ENCODE data around the gene SLC34A1. TPM values are rescaled to one million over a fixed set of nuclear protein-coding genes. Genes with fewer than 3 reads are reported as not detected.

Gene SLC34A1
- total RNA-seq, 1 donor from 2014 or later, result not detected

DNA sequence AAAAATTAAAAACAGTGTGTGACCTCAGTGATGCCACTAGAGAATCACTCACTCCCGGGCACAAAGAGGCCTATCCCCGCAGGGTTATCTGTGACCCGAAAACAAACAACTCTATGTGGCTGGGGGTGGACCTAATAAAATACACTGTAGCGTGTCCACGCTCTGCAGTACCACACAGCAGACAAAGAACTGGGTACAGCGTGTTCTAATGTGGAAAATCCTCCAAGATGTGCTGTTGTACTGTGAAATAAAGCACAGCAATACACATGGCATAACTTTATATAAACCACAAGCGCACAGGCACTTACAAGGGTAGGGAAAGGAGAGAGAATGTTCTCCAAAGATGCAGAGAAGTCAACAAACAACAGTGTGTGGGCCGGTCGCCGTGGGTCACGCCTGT is 8.1 kb upstream of the SLC34A1 start:
- Histone ChIP-seq H3K79me2 (ENCODE audit: insufficient read depth, low read length) (no peaks in the 10 kb centered on the region), H3K36me3 (ENCODE audit: insufficient read depth, low read length) (no peaks in the 10 kb centered on the region), H2AFZ (ENCODE audit: low read depth, low read length) (no peak overlapping the region), H3K4me2 (ENCODE audit: low read length) (no peak overlapping the region), H3K4me1 (ENCODE audit: insufficient read depth, low read length) (peaks cover 11% of the 10 kb centered on the region), H3K27ac (ENCODE audit: low read depth, low read length) (no peak overlapping the region), H3K27me3 (ENCODE audit: insufficient read depth, low read length) (no peaks in the 10 kb centered on the region), H3K9ac (ENCODE audit: low read length) (no peak overlapping the region), H3K4me3 (ENCODE audit: insufficient read depth, low read depth, low read length) (no peak overlapping the region), H4K20me1 (ENCODE audit: insufficient read depth, low read length) (no peaks in the 10 kb centered on the region), H3K9me3 (ENCODE audit: insufficient read depth, low read depth, low read length) (no peaks in the 10 kb centered on the region)
- Mint-ChIP-seq H3K9me3 (ENCODE audit: unreplicated experiment) (no peaks in the 10 kb centered on the region), H3K4me3 (ENCODE audit: unreplicated experiment) (no peak overlapping the region), H3K36me3 (ENCODE audit: low read depth, unreplicated experiment) (peaks cover 4% of the 10 kb centered on the region), H3K27me3 (ENCODE audit: low read depth, unreplicated experiment) (peaks cover 16% of the 10 kb centered on the region), H3K4me1 (ENCODE audit: low read depth, unreplicated experiment) (peaks cover 6% of the 10 kb centered on the region), H3K27ac (ENCODE audit: unreplicated experiment) (no peak overlapping the region)
- DNase-seq (ENCODE audit: low read depth) (no peak), FAIRE-seq (no peak)
- no peak for TF ChIP-seq EZH2 (IDR thresholded peaks at IDR 0.05; ENCODE audit: insufficient read depth, low read length)
- TF ChIP-seq, protein P1, sequence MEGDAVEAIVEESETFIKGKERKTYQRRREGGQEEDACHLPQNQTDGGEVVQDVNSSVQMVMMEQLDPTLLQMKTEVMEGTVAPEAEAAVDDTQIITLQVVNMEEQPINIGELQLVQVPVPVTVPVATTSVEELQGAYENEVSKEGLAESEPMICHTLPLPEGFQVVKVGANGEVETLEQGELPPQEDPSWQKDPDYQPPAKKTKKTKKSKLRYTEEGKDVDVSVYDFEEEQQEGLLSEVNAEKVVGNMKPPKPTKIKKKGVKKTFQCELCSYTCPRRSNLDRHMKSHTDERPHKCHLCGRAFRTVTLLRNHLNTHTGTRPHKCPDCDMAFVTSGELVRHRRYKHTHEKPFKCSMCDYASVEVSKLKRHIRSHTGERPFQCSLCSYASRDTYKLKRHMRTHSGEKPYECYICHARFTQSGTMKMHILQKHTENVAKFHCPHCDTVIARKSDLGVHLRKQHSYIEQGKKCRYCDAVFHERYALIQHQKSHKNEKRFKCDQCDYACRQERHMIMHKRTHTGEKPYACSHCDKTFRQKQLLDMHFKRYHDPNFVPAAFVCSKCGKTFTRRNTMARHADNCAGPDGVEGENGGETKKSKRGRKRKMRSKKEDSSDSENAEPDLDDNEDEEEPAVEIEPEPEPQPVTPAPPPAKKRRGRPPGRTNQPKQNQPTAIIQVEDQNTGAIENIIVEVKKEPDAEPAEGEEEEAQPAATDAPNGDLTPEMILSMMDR (IDR thresholded peaks at IDR 0.05; ENCODE audit: insufficient read depth, low read depth, low read length), result no peak

DNA sequence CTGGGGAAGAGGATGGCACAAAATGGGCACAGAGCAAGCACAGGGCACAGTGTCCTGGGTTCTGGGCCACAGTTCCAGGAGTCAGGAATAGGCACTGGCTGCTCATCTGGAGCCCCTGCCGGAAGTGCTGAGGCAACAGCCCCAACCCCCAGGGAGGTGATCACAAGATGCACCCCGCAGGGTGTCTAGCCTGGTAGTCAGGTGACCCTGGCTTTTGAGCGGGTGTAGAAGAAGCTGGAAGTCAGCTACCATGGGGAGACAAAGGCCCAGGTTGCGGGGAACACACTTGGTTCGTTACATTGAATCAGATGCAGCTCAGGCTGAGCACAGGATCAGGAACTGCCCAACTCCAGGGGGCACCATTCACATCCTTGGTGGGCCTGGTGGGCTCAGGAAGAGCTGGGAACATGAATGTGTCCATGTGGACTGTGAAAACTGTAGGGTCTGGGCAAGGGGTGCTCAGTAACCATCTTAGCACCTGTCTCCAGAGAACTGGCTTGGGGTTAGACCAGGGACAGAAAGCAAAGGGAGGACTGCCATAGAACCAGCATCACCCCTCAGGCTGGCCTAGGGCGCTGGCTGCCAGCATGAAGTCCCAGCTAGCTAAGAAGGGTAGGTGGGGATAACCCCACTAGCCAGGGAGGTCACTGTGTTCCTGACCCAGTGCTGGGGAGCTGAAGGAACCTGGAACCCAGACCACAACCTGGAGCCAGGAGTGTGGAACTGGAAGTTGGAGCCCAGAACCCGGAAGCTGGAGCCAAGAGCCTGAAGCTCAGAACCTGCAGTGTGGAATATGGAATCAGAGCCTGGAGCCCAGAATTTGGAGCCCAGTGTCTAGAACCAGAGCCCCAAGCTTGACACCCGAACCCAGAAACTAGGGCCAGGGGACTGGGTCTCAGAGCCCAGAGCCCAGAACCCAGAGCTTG is 6.1 kb upstream of the SLC34A1 start:
- no peaks in the 10 kb centered on the region for H3K36me3 ChIP-seq (ENCODE audit: insufficient read depth, low read length)
- H2AFZ ChIP-seq (ENCODE audit: low read depth, low read length), result no peak overlapping the region
- peaks cover 8% of the 10 kb centered on the region for H3K4me1 Mint-ChIP-seq (ENCODE audit: low read depth, unreplicated experiment)
- no peak overlapping the region for H3K9ac ChIP-seq (ENCODE audit: low read length)
- no peaks in the 10 kb centered on the region for H3K79me2 ChIP-seq (ENCODE audit: insufficient read depth, low read length)
- H3K9me3 Mint-ChIP-seq (ENCODE audit: unreplicated experiment), result no peaks in the 10 kb centered on the region
- peaks cover 28% of the 10 kb centered on the region for H3K27me3 Mint-ChIP-seq (ENCODE audit: low read depth, unreplicated experiment)
- no peaks in the 10 kb centered on the region for H4K20me1 ChIP-seq (ENCODE audit: insufficient read depth, low read length)
- H3K9me3 ChIP-seq (ENCODE audit: insufficient read depth, low read depth, low read length), result no peaks in the 10 kb centered on the region
- no peak for FAIRE-seq
- no peak overlapping the region for H3K4me3 ChIP-seq (ENCODE audit: insufficient read depth, low read depth, low read length)
- TF ChIP-seq, protein P1 (IDR thresholded peaks at IDR 0.05; ENCODE audit: insufficient read depth, low read depth, low read length), result no peak
- no peak for TF ChIP-seq EZH2 (IDR thresholded peaks at IDR 0.05; ENCODE audit: insufficient read depth, low read length)
- H3K4me3 Mint-ChIP-seq (ENCODE audit: unreplicated experiment), result no peak overlapping the region
- DNase-seq (ENCODE audit: low read depth), result no peak
- H3K36me3 Mint-ChIP-seq (ENCODE audit: low read depth, unreplicated experiment), result peaks cover 4% of the 10 kb centered on the region
- H3K27ac Mint-ChIP-seq (ENCODE audit: unreplicated experiment), result no peak overlapping the region
- peaks cover 6% of the 10 kb centered on the region for H3K4me1 ChIP-seq (ENCODE audit: insufficient read depth, low read length)
- H3K4me2 ChIP-seq (ENCODE audit: low read length), result no peak overlapping the region
- peaks cover 4% of the 10 kb centered on the region for H3K27me3 ChIP-seq (ENCODE audit: insufficient read depth, low read length)
- H3K27ac ChIP-seq (ENCODE audit: low read depth, low read length), result no peak overlapping the region

All from astrocyte (in vitro differentiated cells and primary cell).